CD4-positive, alpha-beta memory T cell (primary cell): ENCODE data around the gene KRT85. TPM values are rescaled to one million over a fixed set of nuclear protein-coding genes. Genes with fewer than 3 reads are reported as not detected.

Experiments used
- CTCF ChIA-PET: fragments of 350-600 bp; sonication (Branson Sonifier 250); formaldehyde crosslinking; loops from one replicate; lab custom pipeline; 2021; ENCODE audit warnings: inconsistent platforms; ENCODE audit not compliant: partially characterized antibody; lab: Charles Lee
- POLR2A ChIA-PET: fragments of 350-600 bp; sonication (Branson Sonifier 250); formaldehyde crosslinking; loops from one replicate; lab custom pipeline; 2021; ENCODE audit not compliant: partially characterized antibody; lab: Charles Lee
- DNase-seq, 5 donors: peaks; one replicate each; pipeline versions ENCODE4 v3.0.0 to v3.0.0-alpha.2; 2020 to 2022; ENCODE audit warnings: mixed read lengths in 1 of 5
- H3K27ac ChIP-seq: one replicate; pipeline ENCODE4 v1.7.0; 2013; ENCODE audit warnings: low read depth, low read length
- H3K27me3 ChIP-seq: 2 replicates; pipeline ENCODE4 v1.7.0; 2013; ENCODE audit warnings: mild to moderate bottlenecking, low read length, moderate library complexity; ENCODE audit not compliant: insufficient read depth
- H3K36me3 ChIP-seq: 2 replicates; pipeline ENCODE4 v1.7.0; 2013; ENCODE audit warnings: mild to moderate bottlenecking, low read length, moderate library complexity; ENCODE audit not compliant: insufficient read depth
- H3K4me1 ChIP-seq: 2 replicates; pipeline ENCODE4 v1.7.0; 2013; ENCODE audit warnings: mild to moderate bottlenecking, low read length, moderate library complexity; ENCODE audit not compliant: insufficient read depth
- H3K4me3 ChIP-seq, 2 donors: one replicate each; pipeline ENCODE4 v1.7.0; 2013; ENCODE audit warnings: low read length in 2 of 2, mild to moderate bottlenecking in 1 of 2
- H3K9me3 ChIP-seq, 2 donors: one replicate each; pipeline ENCODE4 v1.7.0; 2013; ENCODE audit warnings: low read length in 2 of 2, control low read depth in 1 of 2; ENCODE audit not compliant: control insufficient read depth in 1 of 2
- H3K27ac Mint-ChIP-seq, 7 donors: one replicate each; pipeline ENCODE4 v1.8.0; 2020 to 2021; ENCODE audit warnings: mixed read lengths in 7 of 7, mild to moderate bottlenecking in 6 of 7, inconsistent platforms in 3 of 7, moderate library complexity in 3 of 7
- H3K27me3 Mint-ChIP-seq, 2 donors: one replicate each; pipeline ENCODE4 v1.8.0; 2020 to 2021; ENCODE audit warnings: mixed read lengths in 2 of 2
- H3K36me3 Mint-ChIP-seq, 2 donors: one replicate each; pipeline ENCODE4 v1.8.0; 2020 to 2021; ENCODE audit warnings: mixed read lengths in 2 of 2, inconsistent platforms in 1 of 2, mild to moderate bottlenecking in 1 of 2
- H3K4me1 Mint-ChIP-seq, 4 donors: one replicate each; pipeline ENCODE4 v1.8.0; 2020 to 2021; ENCODE audit warnings: mixed read lengths in 4 of 4, mild to moderate bottlenecking in 1 of 4
- H3K4me3 Mint-ChIP-seq, 8 donors: one replicate each; pipeline ENCODE4 v1.8.0; 2020 to 2021; ENCODE audit warnings: mixed read lengths in 8 of 8, mild to moderate bottlenecking in 7 of 8, moderate library complexity in 6 of 8, inconsistent platforms in 3 of 8
- H3K9me3 Mint-ChIP-seq, 8 donors: one replicate each; pipeline ENCODE4 v1.8.0; 2020 to 2021; ENCODE audit warnings: mixed read lengths in 8 of 8, mild to moderate bottlenecking in 5 of 8, inconsistent platforms in 3 of 8, moderate library complexity in 1 of 8
- intact Hi-C: fragments of 100-400 bp; cut with micrococcal nuclease; formaldehyde crosslinking; loops from one replicate; pipeline ENCODE4 v1.15.1; 2023
- polyA plus RNA-seq, 2 donors: library from polyadenylated mRNA; unstranded; fragments of 300-500 nt; fragmentation: Illumina TruSeq; gene quantifications; one replicate each; pipeline ENCODE4 v1.2.3, GENCODE V29; 2021
- total RNA-seq, 2 experiments: library from RNA; stranded (reverse); gene quantifications; one replicate each; pipeline ENCODE4 v1.2.3, GENCODE V29; 2021

KRT85 gene
- total and polyA plus RNA-seq, 4 experiments from 2014 or later = not detected

GRCh38 chr12:52327052-52327829, 40.0 kb downstream of the KRT85 start:
- Mint-ChIP-seq H3K4me3 (peak overlapping the region in 1 of 8 donors; percentile 2), H3K9me3 (no peaks in the 10 kb centered on the region), H3K27me3 (peaks cover 7 to 12% of the 10 kb centered on the region in 2 donors), H3K27ac (peak overlapping the region in 2 of 7 donors; percentile 36 to 75), H3K4me1 (peaks cover 5 to 7% (median 6%) of the 10 kb centered on the region in 4 donors), H3K36me3 (no peaks in the 10 kb centered on the region)
- DNase-seq = peak; percentile 76 to 84 (median 80)
- no peaks in the 10 kb centered on the region for H3K36me3 ChIP-seq
- no peak overlapping the region for H3K27ac ChIP-seq
- no peak overlapping the region for H3K4me3 ChIP-seq
- ChIA-PET POLR2A (interaction anchor here (0.7 to 1.2 kb wide), 4 partner anchors 32 to 178 kb away, joined by 3 to 5 read pairs (median 3); no protein-coding TSS in a partner anchor), CTCF (interaction anchor here (0.7 to 7.9 kb wide), 35 partner anchors 8 to 558 kb away, joined by 3 to 101 read pairs (median 5); partner anchors contain the start of genes KRT84 and KRT85)
- H3K27me3 ChIP-seq = no peaks in the 10 kb centered on the region
- H3K4me1 ChIP-seq = peaks cover 3% of the 10 kb centered on the region
- intact Hi-C loops = loop anchor here (1.0 to 5.0 kb wide), 5 partner anchors 50 to 545 kb away; no protein-coding TSS in a partner anchor
- no peaks in the 10 kb centered on the region for H3K9me3 ChIP-seq

- POLR2A ChIA-PET = no interaction called here
- Histone ChIP-seq H3K36me3 (no peaks in the 10 kb centered on the region), H3K27ac (no peak overlapping the region), H3K9me3 (no peaks in the 10 kb centered on the region), H3K4me3 (no peak overlapping the region), H3K27me3 (peaks cover 7% of the 10 kb centered on the region), H3K4me1 (peaks cover 3% of the 10 kb centered on the region)
- H3K27me3 Mint-ChIP-seq = peaks cover 9 to 21% of the 10 kb centered on the region in 2 donors
- CTCF ChIA-PET = interaction anchor here (1.0 to 7.9 kb wide), 5 partner anchors 12 to 184 kb away, joined by 3 to 101 read pairs (median 6); no protein-coding TSS in a partner anchor
- H3K36me3 Mint-ChIP-seq = no peaks in the 10 kb centered on the region
- no peak overlapping the region for H3K4me3 Mint-ChIP-seq
- H3K4me1 Mint-ChIP-seq = peaks cover 5 to 7% (median 6%) of the 10 kb centered on the region in 4 donors
- H3K9me3 Mint-ChIP-seq = no peaks in the 10 kb centered on the region
- DNase-seq = no peak
- intact Hi-C loops = no loop called here
- no peak overlapping the region for H3K27ac Mint-ChIP-seq
Measured at GRCh38 chr12:52324153-52324444, 43.2 kb downstream of the KRT85 start.

GRCh38 chr12:52323416-52324152, 43.7 kb downstream of the KRT85 start:
- Mint-ChIP-seq H3K27me3 (peaks cover 10 to 21% of the 10 kb centered on the region in 2 donors), H3K27ac (no peak overlapping the region), H3K4me1 (peaks cover 5 to 7% (median 6%) of the 10 kb centered on the region in 4 donors), H3K9me3 (no peaks in the 10 kb centered on the region), H3K36me3 (no peaks in the 10 kb centered on the region), H3K4me3 (no peak overlapping the region)
- H3K4me3 ChIP-seq = no peak overlapping the region
- no peaks in the 10 kb centered on the region for H3K36me3 ChIP-seq
- ChIA-PET CTCF (interaction anchor here (1.1 to 7.9 kb wide), 2 partner anchors 45 to 165 kb away, joined by 3 to 101 read pairs; no protein-coding TSS in a partner anchor), POLR2A (no interaction called here)
- no peak for DNase-seq
- intact Hi-C loops = no loop called here
- no peaks in the 10 kb centered on the region for H3K9me3 ChIP-seq
- peaks cover 7% of the 10 kb centered on the region for H3K27me3 ChIP-seq
- H3K4me1 ChIP-seq = peaks cover 3% of the 10 kb centered on the region
- H3K27ac ChIP-seq = no peak overlapping the region

DNA sequence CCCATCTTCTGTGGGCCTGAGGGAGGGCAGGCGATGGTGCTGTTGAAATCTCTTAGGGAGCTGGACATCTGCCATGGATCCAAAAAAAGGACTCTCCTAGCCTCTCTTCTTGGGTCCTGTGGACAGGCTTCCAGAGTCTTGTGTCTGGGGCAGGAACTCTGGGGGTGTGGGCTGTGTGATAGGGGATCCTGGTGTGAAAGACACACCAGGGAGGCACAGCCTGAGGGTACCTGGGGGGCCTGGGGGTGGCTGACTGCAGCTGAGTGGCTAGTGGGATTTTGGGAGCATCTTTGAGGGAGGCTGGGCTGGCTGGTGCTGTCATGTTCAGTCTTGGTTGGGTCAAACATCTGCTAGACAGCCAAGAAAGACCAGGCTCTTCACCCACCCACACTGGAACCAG, 44.3 kb downstream of the KRT85 start:
- DNase-seq = no peak
- H3K36me3 ChIP-seq = no peaks in the 10 kb centered on the region
- H3K4me1 Mint-ChIP-seq = peaks cover 5 to 7% (median 6%) of the 10 kb centered on the region in 4 donors
- ChIA-PET POLR2A (no interaction called here), CTCF (interaction anchor here (1.1 kb wide), 1 partner anchor 44 kb away, joined by 3 read pairs; no protein-coding TSS in a partner anchor)
- no peak overlapping the region for H3K4me3 Mint-ChIP-seq
- intact Hi-C loops = no loop called here
- H3K9me3 ChIP-seq = no peaks in the 10 kb centered on the region
- H3K36me3 Mint-ChIP-seq = no peaks in the 10 kb centered on the region
- no peaks in the 10 kb centered on the region for H3K9me3 Mint-ChIP-seq
- no peak overlapping the region for H3K4me3 ChIP-seq
- H3K27ac ChIP-seq = no peak overlapping the region
- no peak overlapping the region for H3K27ac Mint-ChIP-seq
- H3K27me3 Mint-ChIP-seq = peaks cover 13 to 21% of the 10 kb centered on the region in 2 donors
- peaks cover 7% of the 10 kb centered on the region for H3K27me3 ChIP-seq
- H3K4me1 ChIP-seq = peaks cover 3% of the 10 kb centered on the region

- CTCF ChIA-PET = interaction anchor here (1.1 to 2.4 kb wide), 3 partner anchors 9 to 558 kb away, joined by 3 to 5 read pairs (median 4); no protein-coding TSS in a partner anchor
Measured at GRCh38 chr12:52322069-52322468, 45.2 kb downstream of the KRT85 start.

DNA sequence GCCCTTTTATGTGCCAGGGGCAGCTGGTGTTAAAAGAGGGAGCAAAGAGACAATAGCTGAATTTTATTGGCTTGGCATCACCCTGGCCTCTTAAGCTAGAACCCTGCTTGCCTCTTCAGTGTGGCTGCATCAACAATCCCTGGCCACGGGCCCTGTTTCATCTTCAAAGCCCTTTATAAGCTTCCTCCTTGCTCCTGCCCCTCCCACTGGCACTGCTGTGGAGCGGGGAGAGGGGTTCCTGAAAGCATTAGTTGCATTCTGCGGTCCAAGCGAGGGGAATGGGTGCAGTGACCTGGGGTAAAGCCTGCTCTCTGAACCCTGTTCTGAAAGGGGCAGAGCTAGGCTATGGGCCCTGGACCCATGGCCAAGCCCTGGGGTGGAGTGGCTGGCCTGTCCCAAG, 45.9 kb downstream of the KRT85 start:
- no peak for DNase-seq
- no peak overlapping the region for H3K4me3 ChIP-seq
- Mint-ChIP-seq H3K4me3 (no peak overlapping the region), H3K27me3 (peaks cover 13 to 19% of the 10 kb centered on the region in 2 donors), H3K4me1 (no peaks in the 10 kb centered on the region), H3K27ac (no peak overlapping the region), H3K36me3 (no peaks in the 10 kb centered on the region), H3K9me3 (no peaks in the 10 kb centered on the region)
- no peaks in the 10 kb centered on the region for H3K36me3 ChIP-seq
- POLR2A ChIA-PET = no interaction called here
- peaks cover 7% of the 10 kb centered on the region for H3K27me3 ChIP-seq
- H3K9me3 ChIP-seq = no peaks in the 10 kb centered on the region
- H3K27ac ChIP-seq = no peak overlapping the region
- CTCF ChIA-PET = interaction anchor here (1.1 to 2.4 kb wide), 3 partner anchors 10 to 558 kb away, joined by 3 to 5 read pairs (median 4); no protein-coding TSS in a partner anchor
- H3K4me1 ChIP-seq = no peaks in the 10 kb centered on the region
- intact Hi-C loops = no loop called here

More at GRCh38 chr12:52322069-52322468, 45.2 kb downstream of the KRT85 start:
- Mint-ChIP-seq H3K36me3 (no peaks in the 10 kb centered on the region), H3K27ac (peak overlapping the region in 1 of 7 donors; percentile 35), H3K9me3 (no peaks in the 10 kb centered on the region), H3K4me3 (no peak overlapping the region), H3K27me3 (peaks cover 13 to 19% of the 10 kb centered on the region in 2 donors), H3K4me1 (peaks cover 0 to under 1% (median 0%) of the 10 kb centered on the region in 4 donors)
- Histone ChIP-seq H3K4me3 (no peak overlapping the region), H3K36me3 (no peaks in the 10 kb centered on the region), H3K27me3 (peaks cover 7% of the 10 kb centered on the region), H3K9me3 (no peaks in the 10 kb centered on the region), H3K27ac (no peak overlapping the region), H3K4me1 (no peaks in the 10 kb centered on the region)
- POLR2A ChIA-PET = no interaction called here
- DNase-seq = no peak
- intact Hi-C loops = no loop called here
